ENCODE measurements around the gene CPSF4.

The CPSF4 gene

GRCh38 chr7:99433158-99433557 lies 5.6 kb upstream of the CPSF4 start:
- no peaks in the 10 kb centered on the region for H3K4me1 ChIP-seq (ENCODE audit: control insufficient read depth, insufficient read depth, low read length)
- no peaks in the 10 kb centered on the region for H3K36me3 ChIP-seq (ENCODE audit: control insufficient read depth, insufficient read depth, low read length)
- no peak overlapping the region for H3K4me3 ChIP-seq (ENCODE audit: low read length)
- H3K9me3 ChIP-seq (ENCODE audit: control insufficient read depth, low read length), result no peaks in the 10 kb centered on the region
- H3K9ac ChIP-seq (ENCODE audit: low read length), result no peak overlapping the region
- no peaks in the 10 kb centered on the region for H3K27me3 ChIP-seq (ENCODE audit: control insufficient read depth, insufficient read depth, low read length)

GRCh38 chr7:99437946-99438572 lies 684 bp upstream of the CPSF4 start:
- Histone ChIP-seq H3K27me3 (ENCODE audit: control insufficient read depth, insufficient read depth, low read length) (no peaks in the 10 kb centered on the region), H3K4me3 (ENCODE audit: low read length) (peak overlapping the region; percentile 83), H3K9ac (ENCODE audit: low read length) (peak overlapping the region; percentile 91), H3K4me1 (ENCODE audit: control insufficient read depth, insufficient read depth, low read length) (peaks cover 9% of the 10 kb centered on the region), H3K36me3 (ENCODE audit: control insufficient read depth, insufficient read depth, low read length) (no peaks in the 10 kb centered on the region), H3K9me3 (ENCODE audit: control insufficient read depth, low read length) (no peaks in the 10 kb centered on the region)

GRCh38 chr7:99440195-99440594 lies 1.5 kb downstream of the CPSF4 start:
- no peak overlapping the region for H3K4me3 ChIP-seq (ENCODE audit: low read length)
- H3K9ac ChIP-seq (ENCODE audit: low read length), result peak overlapping the region; percentile 91
- H3K9me3 ChIP-seq (ENCODE audit: control insufficient read depth, low read length), result no peaks in the 10 kb centered on the region

GRCh38 chr7:99446096-99446495 lies 7.4 kb downstream of the CPSF4 start:
- peaks cover 14% of the 10 kb centered on the region for H3K36me3 ChIP-seq (ENCODE audit: control insufficient read depth, insufficient read depth, low read length)
- H3K4me1 ChIP-seq (ENCODE audit: control insufficient read depth, insufficient read depth, low read length), result no peaks in the 10 kb centered on the region

More at GRCh38 chr7:99440195-99440594, 1.5 kb downstream of the CPSF4 start:
- Histone ChIP-seq H3K27me3 (ENCODE audit: control insufficient read depth, insufficient read depth, low read length) (no peaks in the 10 kb centered on the region), H3K4me1 (ENCODE audit: control insufficient read depth, insufficient read depth, low read length) (peaks cover 9% of the 10 kb centered on the region), H3K36me3 (ENCODE audit: control insufficient read depth, insufficient read depth, low read length) (no peaks in the 10 kb centered on the region)

GRCh38 chr7:99447943-99448342 lies 9.2 kb downstream of the CPSF4 start:
- peaks cover 14% of the 10 kb centered on the region for H3K36me3 ChIP-seq (ENCODE audit: control insufficient read depth, insufficient read depth, low read length)

More at GRCh38 chr7:99446096-99446495, 7.4 kb downstream of the CPSF4 start:
- no peak overlapping the region for H3K4me3 ChIP-seq (ENCODE audit: low read length)
- no peak overlapping the region for H3K9ac ChIP-seq (ENCODE audit: low read length)
- H3K9me3 ChIP-seq (ENCODE audit: control insufficient read depth, low read length), result no peaks in the 10 kb centered on the region
- H3K27me3 ChIP-seq (ENCODE audit: control insufficient read depth, insufficient read depth, low read length), result no peaks in the 10 kb centered on the region

GRCh38 chr7:99448855-99449254 lies 10.1 kb downstream of the CPSF4 start:
- Histone ChIP-seq H3K9me3 (ENCODE audit: control insufficient read depth, low read length) (no peaks in the 10 kb centered on the region), H3K4me1 (ENCODE audit: control insufficient read depth, insufficient read depth, low read length) (no peaks in the 10 kb centered on the region), H3K4me3 (ENCODE audit: low read length) (no peak overlapping the region), H3K27me3 (ENCODE audit: control insufficient read depth, insufficient read depth, low read length) (no peaks in the 10 kb centered on the region), H3K9ac (ENCODE audit: low read length) (no peak overlapping the region), H3K36me3 (ENCODE audit: control insufficient read depth, insufficient read depth, low read length) (peaks cover 14% of the 10 kb centered on the region)

More at GRCh38 chr7:99447943-99448342, 9.2 kb downstream of the CPSF4 start:
- Histone ChIP-seq H3K27me3 (ENCODE audit: control insufficient read depth, insufficient read depth, low read length) (no peaks in the 10 kb centered on the region), H3K9me3 (ENCODE audit: control insufficient read depth, low read length) (no peaks in the 10 kb centered on the region), H3K4me3 (ENCODE audit: low read length) (no peak overlapping the region), H3K9ac (ENCODE audit: low read length) (no peak overlapping the region), H3K4me1 (ENCODE audit: control insufficient read depth, insufficient read depth, low read length) (no peaks in the 10 kb centered on the region)

- H3K36me3 ChIP-seq (ENCODE audit: control insufficient read depth, insufficient read depth, low read length), result peaks cover 14% of the 10 kb centered on the region
- no peaks in the 10 kb centered on the region for H3K27me3 ChIP-seq (ENCODE audit: control insufficient read depth, insufficient read depth, low read length)
These were observed 10.6 kb downstream of the CPSF4 start for GRCh38 chr7:99449326-99449725.

GRCh38 chr7:99451936-99452335 lies 13.2 kb downstream of the CPSF4 start:
- H3K9ac ChIP-seq (ENCODE audit: low read length), result no peak overlapping the region
- no peaks in the 10 kb centered on the region for H3K27me3 ChIP-seq (ENCODE audit: control insufficient read depth, insufficient read depth, low read length)
- H3K4me1 ChIP-seq (ENCODE audit: control insufficient read depth, insufficient read depth, low read length), result no peaks in the 10 kb centered on the region
- no peaks in the 10 kb centered on the region for H3K9me3 ChIP-seq (ENCODE audit: control insufficient read depth, low read length)
- H3K36me3 ChIP-seq (ENCODE audit: control insufficient read depth, insufficient read depth, low read length), result peaks cover 22% of the 10 kb centered on the region
- H3K4me3 ChIP-seq (ENCODE audit: low read length), result no peak overlapping the region

More at GRCh38 chr7:99449326-99449725, 10.6 kb downstream of the CPSF4 start:
- no peak overlapping the region for H3K9ac ChIP-seq (ENCODE audit: low read length)
- no peaks in the 10 kb centered on the region for H3K4me1 ChIP-seq (ENCODE audit: control insufficient read depth, insufficient read depth, low read length)
- no peaks in the 10 kb centered on the region for H3K9me3 ChIP-seq (ENCODE audit: control insufficient read depth, low read length)
- H3K4me3 ChIP-seq (ENCODE audit: low read length), result no peak overlapping the region

GRCh38 chr7:99452541-99452940 lies 13.8 kb downstream of the CPSF4 start:
- H3K9ac ChIP-seq (ENCODE audit: low read length), result no peak overlapping the region
- no peaks in the 10 kb centered on the region for H3K4me1 ChIP-seq (ENCODE audit: control insufficient read depth, insufficient read depth, low read length)
- no peaks in the 10 kb centered on the region for H3K9me3 ChIP-seq (ENCODE audit: control insufficient read depth, low read length)
- H3K36me3 ChIP-seq (ENCODE audit: control insufficient read depth, insufficient read depth, low read length), result peaks cover 23% of the 10 kb centered on the region
- no peak overlapping the region for H3K4me3 ChIP-seq (ENCODE audit: low read length)
- no peaks in the 10 kb centered on the region for H3K27me3 ChIP-seq (ENCODE audit: control insufficient read depth, insufficient read depth, low read length)

- no peak overlapping the region for H3K4me3 ChIP-seq (ENCODE audit: low read length)
- peaks cover 28% of the 10 kb centered on the region for H3K36me3 ChIP-seq (ENCODE audit: control insufficient read depth, insufficient read depth, low read length)
- no peaks in the 10 kb centered on the region for H3K9me3 ChIP-seq (ENCODE audit: control insufficient read depth, low read length)
- no peaks in the 10 kb centered on the region for H3K27me3 ChIP-seq (ENCODE audit: control insufficient read depth, insufficient read depth, low read length)
- no peaks in the 10 kb centered on the region for H3K4me1 ChIP-seq (ENCODE audit: control insufficient read depth, insufficient read depth, low read length)
- no peak overlapping the region for H3K9ac ChIP-seq (ENCODE audit: low read length)
These were observed 14.4 kb downstream of the CPSF4 start for GRCh38 chr7:99453105-99453504.

- no peak overlapping the region for H3K9ac ChIP-seq (ENCODE audit: low read length)
- H3K27me3 ChIP-seq (ENCODE audit: control insufficient read depth, insufficient read depth, low read length), result no peaks in the 10 kb centered on the region
- no peaks in the 10 kb centered on the region for H3K9me3 ChIP-seq (ENCODE audit: control insufficient read depth, low read length)
- peaks cover 24% of the 10 kb centered on the region for H3K36me3 ChIP-seq (ENCODE audit: control insufficient read depth, insufficient read depth, low read length)
- no peak overlapping the region for H3K4me3 ChIP-seq (ENCODE audit: low read length)
- no peaks in the 10 kb centered on the region for H3K4me1 ChIP-seq (ENCODE audit: control insufficient read depth, insufficient read depth, low read length)
These were observed 17.1 kb downstream of the CPSF4 start for GRCh38 chr7:99455874-99456273.

- Histone ChIP-seq H3K4me3 (ENCODE audit: low read length) (no peak overlapping the region), H3K36me3 (ENCODE audit: control insufficient read depth, insufficient read depth, low read length) (peaks cover 22% of the 10 kb centered on the region), H3K9me3 (ENCODE audit: control insufficient read depth, low read length) (no peaks in the 10 kb centered on the region), H3K4me1 (ENCODE audit: control insufficient read depth, insufficient read depth, low read length) (no peaks in the 10 kb centered on the region), H3K27me3 (ENCODE audit: control insufficient read depth, insufficient read depth, low read length) (no peaks in the 10 kb centered on the region), H3K9ac (ENCODE audit: low read length) (no peak overlapping the region)
These were observed 17.5 kb downstream of the CPSF4 start for GRCh38 chr7:99456288-99456687.

Measured in mucosa of stomach (tissue), 1 donor.